HEK293 (cell line): ENCODE data around the gene RFNG.

ENCODE experiments used
- HOXD13 ChIP-seq: sonication (generic); formaldehyde crosslinking; IDR thresholded peaks from 2 replicates; pipeline ENCODE4 v1.8.0; 2022; ENCODE audit warnings: missing genetic modification reagents, borderline replicate concordance
- KLF8 ChIP-seq: fragments of 450-650 bp; formaldehyde crosslinking; IDR thresholded peaks from 2 replicates; pipeline ENCODE4 v1.5.1; 2016; ENCODE audit warnings: missing biosample characterization, missing genetic modification characterization
- TRIM28 ChIP-seq: IDR thresholded peaks from 2 replicates; pipeline ENCODE4 v1.6.1; 2011; ENCODE audit warnings: low read length, control low read depth, borderline replicate concordance
- ZFHX2 ChIP-seq: fragments of 450-650 bp; formaldehyde crosslinking; conservative IDR thresholded peaks from 2 replicates; pipeline ENCODE4 v1.5.1; 2016; ENCODE audit warnings: missing biosample characterization, missing genetic modification characterization
- ZFP69B ChIP-seq: fragments of 450-650 bp; formaldehyde crosslinking; IDR thresholded peaks from 2 replicates; pipeline ENCODE4 v1.5.1; 2016; ENCODE audit warnings: missing biosample characterization, missing genetic modification characterization
- ZNF112 ChIP-seq: fragments of 450-650 bp; formaldehyde crosslinking; IDR thresholded peaks from 2 replicates; pipeline ENCODE4 v1.5.0; 2017; ENCODE audit warnings: missing biosample characterization, missing genetic modification characterization
- ZNF140 ChIP-seq: fragments of 450-650 bp; formaldehyde crosslinking; IDR thresholded peaks from 2 replicates; pipeline ENCODE4 v1.5.1; 2016; ENCODE audit warnings: missing biosample characterization, missing genetic modification characterization
- ZNF175 ChIP-seq: fragments of 450-650 bp; formaldehyde crosslinking; IDR thresholded peaks from 2 replicates; pipeline ENCODE4 v1.5.1; 2016; ENCODE audit warnings: missing biosample characterization, missing genetic modification characterization
- ZNF335 ChIP-seq: fragments of 450-650 bp; formaldehyde crosslinking; conservative IDR thresholded peaks from 2 replicates; pipeline ENCODE4 v1.5.1; 2016; ENCODE audit warnings: missing biosample characterization, missing genetic modification characterization
- ZNF501 ChIP-seq: fragments of 450-650 bp; formaldehyde crosslinking; IDR thresholded peaks from 2 replicates; pipeline ENCODE4 v1.5.1; 2016; ENCODE audit warnings: missing biosample characterization, missing genetic modification characterization
- ZNF626 ChIP-seq: fragments of 450-650 bp; sonication (Bioruptor Pico); formaldehyde crosslinking; IDR thresholded peaks from 2 replicates; pipeline ENCODE4 v1.5.1; 2018; ENCODE audit warnings: missing biosample characterization, missing genetic modification characterization, inconsistent platforms
- ZNF658 ChIP-seq: fragments of 450-650 bp; formaldehyde crosslinking; IDR thresholded peaks from 2 replicates; pipeline ENCODE4; 2016; ENCODE audit warnings: missing biosample characterization, missing genetic modification characterization
- ZNF670 ChIP-seq: fragments of 450-650 bp; formaldehyde crosslinking; IDR thresholded peaks from 2 replicates; pipeline ENCODE4 v1.5.1; 2016; ENCODE audit warnings: missing biosample characterization, missing genetic modification characterization, low read depth
- TF ChIP-seq, protein P1 (sequence below): fragments of 450-650 bp; IDR thresholded peaks from 2 replicates; pipeline ENCODE4 v1.5.1; 2018; ENCODE audit warnings: missing biosample characterization, mild to moderate bottlenecking, missing genetic modification characterization
- TF ChIP-seq, protein P2 (sequence below): fragments of 450-650 bp; formaldehyde crosslinking; optimal IDR thresholded peaks from 2 replicates; pipeline ENCODE3; 2016; ENCODE audit warnings: missing biosample characterization, mild to moderate bottlenecking, missing genetic modification characterization
- TF ChIP-seq, protein P3 (sequence below): fragments of 450-650 bp; formaldehyde crosslinking; IDR thresholded peaks from 2 replicates; pipeline ENCODE4 v1.5.1; 2016; ENCODE audit warnings: missing biosample characterization, missing genetic modification characterization
- TF ChIP-seq, protein P4 (sequence below): fragments of 450-650 bp; formaldehyde crosslinking; IDR thresholded peaks from 2 replicates; pipeline ENCODE4 v1.5.1; 2016; ENCODE audit warnings: missing biosample characterization, missing genetic modification characterization
- TF ChIP-seq, protein P5 (sequence below): fragments of 450-650 bp; formaldehyde crosslinking; conservative IDR thresholded peaks from 2 replicates; pipeline ENCODE4 v1.5.1; 2016; ENCODE audit warnings: low read depth, missing biosample characterization, missing genetic modification characterization

RFNG gene

DNA sequence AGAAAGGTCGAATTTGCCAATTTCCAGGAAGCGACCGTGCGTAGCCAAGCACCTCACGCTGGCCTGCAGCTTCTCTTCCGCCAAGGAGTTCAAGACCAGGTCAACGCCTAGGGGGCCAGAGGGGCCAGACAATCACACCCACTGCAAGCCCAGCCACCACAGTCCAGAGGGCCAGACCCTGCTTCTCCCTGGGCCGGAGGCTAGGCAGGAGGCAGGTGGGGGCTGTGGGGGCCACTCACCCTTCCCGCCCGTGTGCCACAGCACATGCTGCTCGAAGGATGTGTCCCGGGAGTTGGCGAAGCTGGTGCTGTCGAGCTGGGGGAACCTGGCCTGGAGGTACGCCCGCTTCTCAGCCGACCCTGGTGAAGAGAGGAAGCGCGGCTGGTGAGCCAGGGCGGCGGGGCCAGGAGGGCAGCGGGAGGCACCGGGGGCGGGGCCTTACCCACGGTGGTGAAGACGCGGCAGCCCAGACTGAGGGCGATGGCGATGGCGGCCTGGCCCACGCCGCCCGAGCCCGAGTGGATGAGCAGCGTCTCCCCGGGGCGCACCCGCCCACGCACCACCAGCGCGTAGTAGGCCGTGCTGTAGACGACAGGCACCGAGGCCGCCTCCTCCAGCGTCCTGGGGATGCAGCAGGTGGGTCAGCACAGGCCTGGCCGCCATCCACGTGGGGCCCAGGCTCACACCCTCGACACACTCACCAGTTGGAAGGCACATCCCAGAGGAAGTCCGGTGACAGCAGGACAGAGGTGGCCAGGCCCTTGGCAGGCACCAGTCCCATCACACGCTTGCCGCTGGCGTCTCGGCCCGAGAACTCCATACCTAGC lies 32.1 kb upstream of the RFNG start (continued):
- TF ChIP-seq ZFHX2 (tag by site-specific recombination) (peak; percentile 41), ZNF112 (no peak), ZNF626 (tag by site-specific recombination) (no peak), ZNF175 (tag by site-specific recombination) (no peak), HOXD13 (CRISPR knock-in tag) (no peak), KLF8 (tag by site-specific recombination) (0 out of 2 replicates have a peak, but pooled peaks have one; percentile 6), ZNF670 (tag by site-specific recombination) (no peak), ZNF658 (tag by site-specific recombination) (no peak), TRIM28 (no peak), ZNF140 (tag by site-specific recombination) (no peak), ZNF335 (tag by site-specific recombination) (no peak), ZFP69B (tag by site-specific recombination) (no peak), ZNF501 (tag by site-specific recombination) (no peak)
- TF ChIP-seq, protein P1, sequence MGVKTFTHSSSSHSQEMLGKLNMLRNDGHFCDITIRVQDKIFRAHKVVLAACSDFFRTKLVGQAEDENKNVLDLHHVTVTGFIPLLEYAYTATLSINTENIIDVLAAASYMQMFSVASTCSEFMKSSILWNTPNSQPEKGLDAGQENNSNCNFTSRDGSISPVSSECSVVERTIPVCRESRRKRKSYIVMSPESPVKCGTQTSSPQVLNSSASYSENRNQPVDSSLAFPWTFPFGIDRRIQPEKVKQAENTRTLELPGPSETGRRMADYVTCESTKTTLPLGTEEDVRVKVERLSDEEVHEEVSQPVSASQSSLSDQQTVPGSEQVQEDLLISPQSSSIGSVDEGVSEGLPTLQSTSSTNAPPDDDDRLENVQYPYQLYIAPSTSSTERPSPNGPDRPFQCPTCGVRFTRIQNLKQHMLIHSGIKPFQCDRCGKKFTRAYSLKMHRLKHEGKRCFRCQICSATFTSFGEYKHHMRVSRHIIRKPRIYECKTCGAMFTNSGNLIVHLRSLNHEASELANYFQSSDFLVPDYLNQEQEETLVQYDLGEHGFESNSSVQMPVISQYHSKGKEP (tag by site-specific recombination): no peak
- TF ChIP-seq, protein P2, sequence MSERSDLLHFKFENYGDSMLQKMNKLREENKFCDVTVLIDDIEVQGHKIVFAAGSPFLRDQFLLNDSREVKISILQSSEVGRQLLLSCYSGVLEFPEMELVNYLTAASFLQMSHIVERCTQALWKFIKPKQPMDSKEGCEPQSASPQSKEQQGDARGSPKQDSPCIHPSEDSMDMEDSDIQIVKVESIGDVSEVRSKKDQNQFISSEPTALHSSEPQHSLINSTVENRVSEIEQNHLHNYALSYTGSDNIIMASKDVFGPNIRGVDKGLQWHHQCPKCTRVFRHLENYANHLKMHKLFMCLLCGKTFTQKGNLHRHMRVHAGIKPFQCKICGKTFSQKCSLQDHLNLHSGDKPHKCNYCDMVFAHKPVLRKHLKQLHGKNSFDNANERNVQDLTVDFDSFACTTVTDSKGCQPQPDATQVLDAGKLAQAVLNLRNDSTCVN (tag by site-specific recombination): no peak
- TF ChIP-seq, protein P3, sequence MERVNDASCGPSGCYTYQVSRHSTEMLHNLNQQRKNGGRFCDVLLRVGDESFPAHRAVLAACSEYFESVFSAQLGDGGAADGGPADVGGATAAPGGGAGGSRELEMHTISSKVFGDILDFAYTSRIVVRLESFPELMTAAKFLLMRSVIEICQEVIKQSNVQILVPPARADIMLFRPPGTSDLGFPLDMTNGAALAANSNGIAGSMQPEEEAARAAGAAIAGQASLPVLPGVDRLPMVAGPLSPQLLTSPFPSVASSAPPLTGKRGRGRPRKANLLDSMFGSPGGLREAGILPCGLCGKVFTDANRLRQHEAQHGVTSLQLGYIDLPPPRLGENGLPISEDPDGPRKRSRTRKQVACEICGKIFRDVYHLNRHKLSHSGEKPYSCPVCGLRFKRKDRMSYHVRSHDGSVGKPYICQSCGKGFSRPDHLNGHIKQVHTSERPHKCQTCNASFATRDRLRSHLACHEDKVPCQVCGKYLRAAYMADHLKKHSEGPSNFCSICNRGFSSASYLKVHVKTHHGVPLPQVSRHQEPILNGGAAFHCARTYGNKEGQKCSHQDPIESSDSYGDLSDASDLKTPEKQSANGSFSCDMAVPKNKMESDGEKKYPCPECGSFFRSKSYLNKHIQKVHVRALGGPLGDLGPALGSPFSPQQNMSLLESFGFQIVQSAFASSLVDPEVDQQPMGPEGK (tag by site-specific recombination): 0 out of 2 replicates have a peak, but pooled peaks have one; percentile 37
- TF ChIP-seq, protein P4, sequence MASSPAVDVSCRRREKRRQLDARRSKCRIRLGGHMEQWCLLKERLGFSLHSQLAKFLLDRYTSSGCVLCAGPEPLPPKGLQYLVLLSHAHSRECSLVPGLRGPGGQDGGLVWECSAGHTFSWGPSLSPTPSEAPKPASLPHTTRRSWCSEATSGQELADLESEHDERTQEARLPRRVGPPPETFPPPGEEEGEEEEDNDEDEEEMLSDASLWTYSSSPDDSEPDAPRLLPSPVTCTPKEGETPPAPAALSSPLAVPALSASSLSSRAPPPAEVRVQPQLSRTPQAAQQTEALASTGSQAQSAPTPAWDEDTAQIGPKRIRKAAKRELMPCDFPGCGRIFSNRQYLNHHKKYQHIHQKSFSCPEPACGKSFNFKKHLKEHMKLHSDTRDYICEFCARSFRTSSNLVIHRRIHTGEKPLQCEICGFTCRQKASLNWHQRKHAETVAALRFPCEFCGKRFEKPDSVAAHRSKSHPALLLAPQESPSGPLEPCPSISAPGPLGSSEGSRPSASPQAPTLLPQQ (tag by site-specific recombination): no peak
- TF ChIP-seq, protein P5, sequence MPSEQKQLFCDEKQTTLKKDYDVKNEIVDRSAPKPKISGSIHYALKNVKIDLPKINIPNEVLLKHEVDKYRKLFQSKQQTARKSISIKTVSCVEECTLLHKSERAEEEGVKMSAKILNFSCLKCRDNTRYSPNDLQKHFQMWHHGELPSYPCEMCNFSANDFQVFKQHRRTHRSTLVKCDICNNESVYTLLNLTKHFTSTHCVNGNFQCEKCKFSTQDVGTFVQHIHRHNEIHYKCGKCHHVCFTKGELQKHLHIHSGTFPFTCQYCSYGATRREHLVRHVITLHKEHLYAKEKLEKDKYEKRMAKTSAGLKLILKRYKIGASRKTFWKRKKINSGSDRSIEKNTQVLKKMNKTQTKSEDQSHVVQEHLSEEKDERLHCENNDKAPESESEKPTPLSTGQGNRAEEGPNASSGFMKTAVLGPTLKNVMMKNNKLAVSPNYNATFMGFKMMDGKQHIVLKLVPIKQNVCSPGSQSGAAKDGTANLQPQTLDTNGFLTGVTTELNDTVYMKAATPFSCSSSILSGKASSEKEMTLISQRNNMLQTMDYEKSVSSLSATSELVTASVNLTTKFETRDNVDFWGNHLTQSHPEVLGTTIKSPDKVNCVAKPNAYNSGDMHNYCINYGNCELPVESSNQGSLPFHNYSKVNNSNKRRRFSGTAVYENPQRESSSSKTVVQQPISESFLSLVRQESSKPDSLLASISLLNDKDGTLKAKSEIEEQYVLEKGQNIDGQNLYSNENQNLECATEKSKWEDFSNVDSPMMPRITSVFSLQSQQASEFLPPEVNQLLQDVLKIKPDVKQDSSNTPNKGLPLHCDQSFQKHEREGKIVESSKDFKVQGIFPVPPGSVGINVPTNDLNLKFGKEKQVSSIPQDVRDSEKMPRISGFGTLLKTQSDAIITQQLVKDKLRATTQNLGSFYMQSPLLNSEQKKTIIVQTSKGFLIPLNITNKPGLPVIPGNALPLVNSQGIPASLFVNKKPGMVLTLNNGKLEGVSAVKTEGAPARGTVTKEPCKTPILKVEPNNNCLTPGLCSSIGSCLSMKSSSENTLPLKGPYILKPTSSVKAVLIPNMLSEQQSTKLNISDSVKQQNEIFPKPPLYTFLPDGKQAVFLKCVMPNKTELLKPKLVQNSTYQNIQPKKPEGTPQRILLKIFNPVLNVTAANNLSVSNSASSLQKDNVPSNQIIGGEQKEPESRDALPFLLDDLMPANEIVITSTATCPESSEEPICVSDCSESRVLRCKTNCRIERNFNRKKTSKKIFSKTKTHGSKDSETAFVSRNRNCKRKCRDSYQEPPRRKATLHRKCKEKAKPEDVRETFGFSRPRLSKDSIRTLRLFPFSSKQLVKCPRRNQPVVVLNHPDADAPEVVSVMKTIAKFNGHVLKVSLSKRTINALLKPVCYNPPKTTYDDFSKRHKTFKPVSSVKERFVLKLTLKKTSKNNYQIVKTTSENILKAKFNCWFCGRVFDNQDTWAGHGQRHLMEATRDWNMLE (tag by site-specific recombination): no peak
